T47D (cell line): Measurements from ENCODE around the gene SPTLC2.

Experiments
- DNase-seq, 2 experiments: peaks; one replicate each; pipeline versions ENCODE4 v3.0.0 to v3.0.0-alpha.2; 2011 to 2012; ENCODE audit warnings: low read depth in 1 of 2, low spot score in 1 of 2
- JUND ChIP-seq: IDR thresholded peaks from 2 replicates; pipeline ENCODE4 v1.6.1; 2012; ENCODE audit warnings: low read depth
- in situ Hi-C: cut with HindIII; loops from 2 replicates; pipeline ENCODE4 v1.10.0; 2016; ENCODE audit warnings: low sequenced_read_pairs, low pct_unique_long_range_greater_than_20kb

SPTLC2 gene

DNA sequence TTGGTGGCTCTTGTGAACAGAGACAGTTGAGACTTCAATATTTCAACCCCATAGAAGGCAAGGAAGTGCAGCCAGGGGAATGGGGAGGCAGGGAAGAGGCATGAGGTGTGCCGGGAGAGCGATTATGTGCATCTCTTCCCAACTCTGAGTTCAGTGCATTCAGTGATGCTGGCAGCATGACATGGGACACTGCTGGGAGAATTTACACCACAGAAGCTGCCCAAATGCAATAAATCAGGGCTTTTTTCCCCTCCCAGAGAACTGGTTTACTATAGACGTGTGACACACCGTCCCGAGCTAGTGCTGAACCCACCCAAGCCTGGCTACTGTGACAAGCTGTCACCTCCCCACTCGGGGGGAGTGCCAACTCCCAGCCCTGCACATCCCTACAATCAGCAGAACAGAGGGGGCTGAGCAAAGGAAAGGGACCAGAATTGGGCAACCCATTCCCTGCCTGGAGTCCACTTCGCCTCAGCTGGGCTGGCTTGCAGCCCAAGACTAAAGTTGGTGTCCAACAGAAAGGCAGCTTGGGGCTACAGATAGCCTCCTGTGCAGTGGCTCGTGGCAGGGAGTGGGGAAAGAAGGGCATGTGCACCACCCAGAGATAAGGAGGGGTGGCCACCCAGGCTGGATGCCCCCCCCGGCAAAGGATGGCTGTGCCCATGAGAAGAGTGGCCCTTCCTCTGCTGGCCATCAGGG, 141.8 kb downstream of the SPTLC2 start:
- no peak for TF ChIP-seq JUND
- DNase-seq: no peak
- in situ Hi-C loops: no loop called here

DNA sequence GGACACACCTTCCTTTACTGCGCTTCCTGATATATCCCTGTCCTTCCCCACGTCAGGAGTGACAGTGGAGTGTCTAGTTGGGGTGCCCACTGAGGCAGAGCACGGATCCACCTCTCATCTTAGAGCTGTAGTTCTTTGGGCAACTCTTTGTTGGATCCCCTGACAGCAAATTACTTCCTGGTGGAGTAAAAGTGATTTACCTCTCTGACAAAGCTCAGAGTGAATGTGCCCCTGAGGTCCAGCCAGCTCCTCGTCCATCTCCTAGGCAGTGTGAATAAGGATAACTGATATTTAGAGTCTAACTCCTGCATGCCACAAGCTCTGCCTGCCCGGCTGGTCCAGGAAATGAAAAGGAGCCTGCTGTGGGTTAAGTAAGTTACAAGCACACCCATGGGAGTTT, 142.5 kb downstream of the SPTLC2 start:
- DNase-seq: no peak
- no peak for TF ChIP-seq JUND
- in situ Hi-C loops: no loop called here

DNA sequence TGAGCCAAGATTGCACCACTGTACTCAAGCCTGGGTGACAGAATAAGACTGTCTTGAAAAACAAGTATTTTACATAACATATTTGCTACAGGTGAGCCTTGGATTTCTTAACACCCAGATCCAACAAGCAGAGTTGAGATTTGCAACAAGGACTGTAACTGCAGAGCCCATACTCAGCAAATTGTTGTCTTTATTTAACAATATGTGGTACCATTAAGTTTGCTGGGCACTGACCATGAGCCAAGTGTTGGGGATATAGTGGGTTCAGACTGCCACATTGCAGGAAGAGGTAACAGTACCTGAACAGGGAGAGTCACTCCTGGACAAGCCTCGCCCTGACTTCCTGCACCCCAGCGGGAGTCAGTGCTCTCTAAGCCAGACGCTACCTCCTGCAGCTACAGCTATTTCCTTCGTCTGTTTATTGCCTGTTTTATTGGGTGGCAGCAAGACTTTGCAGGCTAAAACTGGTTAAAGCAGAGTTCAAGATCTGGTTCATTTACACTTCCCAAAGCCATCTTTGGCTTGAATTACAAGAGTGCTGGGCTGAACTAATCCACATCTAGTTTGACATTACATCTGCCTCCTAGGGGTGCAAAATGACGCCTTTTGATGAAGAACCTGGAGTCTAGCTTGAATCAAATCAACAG, 146.1 kb downstream of the SPTLC2 start:
- no peak for TF ChIP-seq JUND
- no peak for DNase-seq
- in situ Hi-C loops: no loop called here

DNA sequence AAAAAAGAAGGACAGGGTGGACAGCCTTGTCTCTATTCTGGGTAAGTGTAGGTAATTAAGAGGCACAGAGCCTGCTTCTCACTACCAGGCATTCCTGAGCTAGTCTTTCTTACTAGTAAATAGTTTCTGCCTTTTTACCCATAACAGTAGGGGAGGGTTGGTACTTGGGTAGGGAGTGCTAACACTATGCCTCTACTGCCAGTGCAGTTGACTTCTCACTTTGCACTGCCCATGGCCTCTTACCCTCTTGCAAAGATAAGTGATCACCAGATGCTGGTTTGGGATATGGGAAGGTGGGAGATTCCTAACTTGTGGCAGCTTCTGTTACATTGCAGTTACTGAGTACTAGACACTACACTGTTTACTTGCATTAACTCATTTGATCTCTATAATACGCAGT, 146.9 kb downstream of the SPTLC2 start:
- in situ Hi-C loops: no loop called here
- no peak for TF ChIP-seq JUND
- DNase-seq: no peak

DNA sequence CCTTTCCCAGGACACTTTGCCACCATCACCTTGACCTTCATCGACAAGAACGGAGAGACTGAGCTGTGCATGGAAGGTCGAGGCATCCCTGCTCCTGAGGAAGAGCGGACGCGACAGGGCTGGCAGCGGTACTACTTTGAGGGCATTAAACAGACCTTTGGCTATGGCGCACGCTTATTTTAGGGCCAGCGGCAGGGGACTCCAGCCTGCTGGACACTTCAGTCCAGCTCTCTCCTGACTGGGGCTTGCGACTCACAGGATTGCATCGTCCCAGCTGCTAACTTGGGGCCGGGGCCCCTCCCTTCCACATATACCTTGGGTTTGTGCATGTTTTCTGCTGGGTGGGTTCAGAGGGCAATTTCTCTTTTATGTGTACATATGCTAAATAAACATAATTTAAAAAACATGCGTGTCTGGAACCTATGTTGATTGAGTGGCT, 147.4 kb downstream of the SPTLC2 start:
- DNase-seq: no peak
- TF ChIP-seq JUND: no peak
- in situ Hi-C loops: no loop called here

DNA sequence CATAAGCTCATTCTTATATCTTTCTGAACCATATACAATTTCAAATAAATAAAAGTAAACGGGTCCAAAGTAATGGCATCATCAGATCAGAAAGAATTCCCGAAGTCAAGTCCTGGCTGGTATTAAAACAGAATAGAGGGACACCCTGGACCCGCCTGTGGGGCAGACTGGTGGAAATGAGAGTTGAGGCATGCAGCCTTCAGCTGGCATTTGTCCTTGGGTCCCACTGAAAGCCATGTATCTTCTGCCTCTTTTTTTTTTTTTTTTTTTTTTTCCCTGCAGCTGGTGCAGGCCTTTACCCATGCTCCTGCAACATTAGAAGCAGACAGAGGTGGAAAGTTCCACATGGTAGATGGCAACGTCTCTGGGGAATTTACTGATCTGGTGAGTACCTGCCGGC, 148.6 kb downstream of the SPTLC2 start:
- no peak for DNase-seq
- no peak for TF ChIP-seq JUND
- in situ Hi-C loops: no loop called here

DNA sequence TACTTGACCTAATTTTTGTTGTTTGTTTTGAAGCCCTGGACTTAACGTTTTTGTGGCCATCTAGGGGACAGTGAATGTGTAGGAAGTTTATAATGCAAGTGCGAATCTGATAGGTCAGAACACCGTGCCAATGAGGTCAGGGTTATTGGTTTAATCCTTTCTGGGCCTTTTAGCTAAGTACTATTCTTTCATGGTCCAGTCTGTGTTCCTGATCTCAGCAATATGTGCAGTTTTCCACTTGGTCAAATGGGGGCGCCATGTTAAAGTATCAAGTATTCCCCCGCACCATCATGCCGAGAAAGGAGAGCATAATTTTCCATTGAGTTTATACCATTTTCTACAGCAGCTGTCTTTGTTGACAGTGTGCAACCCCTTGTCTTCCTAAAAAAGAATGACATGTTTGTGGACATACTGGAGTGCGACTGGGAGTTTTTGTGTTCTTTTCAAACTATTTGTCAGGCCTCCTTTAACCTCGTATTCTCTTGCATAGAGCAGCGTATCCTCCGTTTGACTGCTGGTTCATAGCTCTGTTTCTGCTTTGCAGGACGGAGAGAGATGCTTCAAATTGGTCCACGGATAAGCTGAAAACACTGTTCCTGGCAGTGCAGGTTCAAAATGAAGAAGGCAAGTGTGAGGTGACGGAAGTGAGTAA, 157.2 kb downstream of the SPTLC2 start:
- in situ Hi-C loops: no loop called here
- peak in 1 of 2 experiments; percentile 85 for DNase-seq
- no peak for TF ChIP-seq JUND

DNA sequence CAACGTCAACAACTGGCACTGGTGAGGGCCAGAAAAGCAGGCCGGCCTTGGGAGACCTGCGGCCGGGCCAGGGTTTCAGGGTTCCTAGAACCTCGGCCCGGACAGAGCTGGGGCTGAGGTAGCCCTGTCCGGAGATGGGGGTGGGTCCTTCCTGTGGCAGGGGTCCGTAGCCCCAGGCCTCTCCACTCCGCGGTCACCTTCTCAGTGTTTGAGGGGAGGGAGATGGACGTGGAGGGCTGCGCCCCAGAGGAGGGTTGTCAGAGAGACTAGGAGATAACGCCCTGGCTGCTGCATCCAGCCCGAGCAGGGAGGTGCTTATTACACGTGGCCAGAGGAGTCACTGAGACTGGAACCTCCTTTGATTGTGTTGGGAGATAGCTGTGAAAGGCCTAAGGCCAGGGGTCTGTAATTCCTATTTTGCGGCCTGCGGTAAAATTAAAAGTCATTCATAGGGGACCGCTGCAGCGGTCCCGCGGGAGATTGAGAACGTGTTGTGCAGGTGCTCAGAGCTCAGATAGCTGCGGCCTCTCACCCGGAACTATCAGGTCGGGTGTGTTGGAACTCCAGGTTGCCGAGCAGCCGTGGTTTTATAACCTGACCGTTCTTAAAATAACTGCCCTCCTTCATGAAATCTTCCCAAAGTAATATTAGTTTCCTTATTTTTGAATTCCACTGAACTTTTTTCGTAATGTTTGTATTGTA, 158.0 kb downstream of the SPTLC2 start:
- in situ Hi-C loops: no loop called here
- TF ChIP-seq JUND: no peak
- DNase-seq: peak; percentile 34 to 36

DNA sequence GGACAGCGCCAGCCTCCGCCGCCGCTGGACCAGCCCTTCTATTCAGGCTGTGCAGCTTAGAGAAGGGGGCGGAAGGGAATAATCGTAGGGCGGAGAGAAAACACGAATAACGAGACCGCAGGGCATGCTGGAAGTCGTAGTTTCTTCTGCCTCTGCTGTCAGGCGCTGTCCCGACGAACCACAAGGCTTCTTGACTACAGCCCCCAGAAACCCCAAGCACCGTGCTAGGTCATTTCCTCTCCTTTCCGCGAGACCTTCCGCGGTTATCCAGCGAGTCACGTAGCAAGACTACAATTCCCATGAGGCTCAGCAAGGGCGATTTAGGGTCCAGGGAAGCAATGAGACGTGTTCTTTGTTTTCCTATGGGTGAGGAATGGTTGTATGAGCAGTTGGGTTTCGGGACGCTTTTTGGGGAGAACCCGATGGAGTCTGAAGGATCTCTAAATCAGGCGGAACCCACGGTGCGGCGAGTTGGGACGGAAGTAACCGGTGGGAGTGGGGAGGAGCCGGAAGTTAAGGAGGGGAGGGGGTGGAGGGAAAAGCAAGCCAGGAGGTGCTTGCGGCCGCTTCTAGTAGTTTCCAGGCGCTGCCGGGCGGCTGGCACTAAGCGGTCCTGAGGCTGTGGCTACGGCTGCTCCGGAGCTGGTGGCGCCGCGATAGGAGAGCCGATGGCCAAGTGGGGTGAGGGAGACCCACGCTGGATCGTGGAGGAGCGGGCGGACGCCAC, 158.8 kb downstream of the SPTLC2 start, which contains the start of the genes AHSA1 and VIPAS39:
AHSA1 (plus strand) TSS at position 572 of the 727 bp plus-strand sequence; CDS start at position 669, 97 bp downstream.
VIPAS39 (minus strand) TSS at position 80 of the 727 bp plus-strand sequence. CDS start 3,499 bp downstream, outside the sequence.
- peak; percentile 86 to 100 for DNase-seq
- no peak for TF ChIP-seq JUND
- in situ Hi-C loops: no loop called here

DNA sequence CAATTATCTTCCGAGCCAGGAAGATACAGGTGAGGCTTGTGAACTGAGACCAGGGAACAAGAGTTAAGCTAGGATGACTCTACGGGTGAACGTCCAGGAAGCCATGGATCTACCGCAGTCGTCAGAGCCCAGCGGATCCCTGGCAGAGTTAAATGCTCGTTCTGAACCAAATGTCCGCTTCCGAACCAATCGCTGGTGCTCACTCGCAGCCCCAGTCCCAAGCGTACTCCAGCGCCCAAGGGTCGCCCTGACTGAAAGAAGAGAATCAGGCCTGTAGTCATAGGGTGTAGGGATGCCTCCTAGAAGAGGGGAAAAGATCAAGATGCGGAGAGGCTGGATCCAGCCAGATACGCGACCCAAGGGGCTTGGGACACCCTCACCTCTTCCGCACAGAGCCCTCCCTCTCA, 159.3 kb downstream of the SPTLC2 start:
- DNase-seq: no peak
- in situ Hi-C loops: no loop called here
- TF ChIP-seq JUND: no peak
